GM12878 (cell line): ENCODE measurements around the gene SLC25A46. TPM values are rescaled to one million over a fixed set of nuclear protein-coding genes. Genes with fewer than 3 reads are reported as not detected.

Source experiments
- ATAC-seq: fragments of 200-7000 bp; cut with Tn5 transposase; 3 replicates; pipeline ENCODE4 v1.9.1; 2020; ENCODE audit warnings: mild to moderate bottlenecking, moderate library complexity
- BruUV-seq: library from RNA; stranded (reverse); fragments of 400-500 nt; replicated peaks from 2 replicates; lab custom pipeline; 2021; lab: Mats Ljungman, UMichigan
- CTCF ChIA-PET: fragments of 300-600 bp; sonication (Branson Sonifier 250); formaldehyde crosslinking; extraction: SDS; loops from one replicate; lab custom pipeline; 2021; ENCODE audit warnings: inconsistent platforms; lab: Yijun Ruan, JAX
- POLR2A ChIA-PET: fragments of 350-600 bp; formaldehyde crosslinking; extraction: SDS; loops from one replicate; lab custom pipeline; 2021; ENCODE audit warnings: inconsistent platforms; lab: Charles Lee
- RAD21 ChIA-PET: fragments of 300-600 bp; sonication (Branson Sonifier 250); formaldehyde crosslinking; loops from one replicate; lab custom pipeline; 2023; ENCODE audit warnings: antibody characterized with exemption; ENCODE audit not compliant: unreplicated experiment; lab: Charles Lee
- SMC1A ChIA-PET: fragments of 300-600 bp; sonication (Branson Sonifier 250); formaldehyde crosslinking; loops from one replicate; lab custom pipeline; 2023; ENCODE audit not compliant: unreplicated experiment, uncharacterized antibody; lab: Charles Lee
- DNase-seq: peaks from one replicate; pipeline ENCODE4 v3.0.0-alpha.2; 2011; ENCODE audit warnings: low read depth, low spot score
- FAIRE-seq: peaks from 3 replicates; lab custom pipeline; 2011; peaks lifted over from hg19 to GRCh38; lab: Jason Lieb, UNC
- H2AFZ ChIP-seq: 2 replicates; pipeline ENCODE4 v1.6.0; 2011; ENCODE audit warnings: low read depth, low read length, control low read depth; ENCODE audit not compliant: control insufficient read depth
- H3K27ac ChIP-seq: 2 replicates; pipeline ENCODE4 v1.5.1; 2011; ENCODE audit warnings: control low read depth; ENCODE audit not compliant: control insufficient read depth, insufficient read depth
- H3K27me3 ChIP-seq, 2 experiments: replicated peaks in 1 of 2; 2 replicates each; pipeline versions ENCODE4 v1.6.0 to v1.6.1; 2011; ENCODE audit warnings: low read length in 1 of 2; ENCODE audit not compliant: control insufficient read depth in 2 of 2, insufficient read depth in 2 of 2
- H3K36me3 ChIP-seq, 2 experiments: 2 replicates each; pipeline ENCODE4 v1.5.1; 2011; ENCODE audit warnings: low read length in 1 of 2; ENCODE audit not compliant: control insufficient read depth in 2 of 2, insufficient read depth in 2 of 2
- H3K4me1 ChIP-seq: 2 replicates; pipeline ENCODE4 v1.6.1; 2011; ENCODE audit warnings: mild to moderate bottlenecking, low read length, moderate library complexity, mixed read lengths; ENCODE audit not compliant: control insufficient read depth, insufficient read depth
- H3K4me2 ChIP-seq: 2 replicates; pipeline ENCODE4 v1.6.0; 2011; ENCODE audit warnings: control low read depth; ENCODE audit not compliant: control insufficient read depth, insufficient read depth
- H3K4me3 ChIP-seq: fragments of 200-600 bp; sonication (generic); 2 replicates; pipeline ENCODE4 v1.5.1; 2016
- H3K79me2 ChIP-seq: 2 replicates; pipeline ENCODE4 v1.6.0; 2011; ENCODE audit warnings: low read length; ENCODE audit not compliant: control insufficient read depth, insufficient read depth
- H3K9ac ChIP-seq: 2 replicates; pipeline ENCODE4 v1.8.0; 2011; ENCODE audit warnings: low read length, control low read depth, mixed read lengths; ENCODE audit not compliant: control insufficient read depth, insufficient read depth
- H3K9me3 ChIP-seq: replicated peaks from 3 replicates; pipeline ENCODE4 v1.5.1; 2011; ENCODE audit warnings: mild to moderate bottlenecking, low read length; ENCODE audit not compliant: control insufficient read depth, insufficient read depth
- H4K20me1 ChIP-seq: 2 replicates; pipeline ENCODE4 v1.6.0; 2011; ENCODE audit not compliant: control insufficient read depth, insufficient read depth
- CREB1 ChIP-seq: IDR thresholded peaks from 2 replicates; pipeline ENCODE4 v1.6.1; 2012; ENCODE audit warnings: low read depth, mild to moderate bottlenecking, inconsistent platforms
- EED ChIP-seq: sonication (generic); IDR thresholded peaks from 2 replicates; pipeline ENCODE4 v1.6.1; 2016; ENCODE audit warnings: antibody characterized with exemption, low read depth
- EGR1 ChIP-seq, 2 experiments: IDR thresholded peaks; 1 replicate in 1 of 2; 2 replicates in 1 of 2; pipeline ENCODE4 v1.6.1; 2011 to 2012; ENCODE audit warnings: low read depth in 2 of 2, low read length in 2 of 2, borderline replicate concordance in 1 of 2, mild to moderate bottlenecking in 1 of 2, moderate library complexity in 1 of 2
- FOXK2 ChIP-seq: fragments of 450-650 bp; IDR thresholded peaks from 2 replicates; pipeline ENCODE4 v1.6.1; 2017; ENCODE audit warnings: mild to moderate bottlenecking, moderate library complexity
- HDAC2 ChIP-seq: fragments of 200-600 bp; sonication (generic); IDR thresholded peaks from 2 replicates; pipeline ENCODE4 v1.6.1; 2017
- IRF5 ChIP-seq: fragments of 450-650 bp; IDR thresholded peaks from 2 replicates; pipeline ENCODE4 v1.6.1; 2017; ENCODE audit warnings: borderline replicate concordance
- KAT2A ChIP-seq: conservative IDR thresholded peaks from 2 replicates; pipeline ENCODE4 v1.6.1; 2011; ENCODE audit warnings: low read depth, low read length; ENCODE audit not compliant: control insufficient read depth
- MEF2A ChIP-seq: IDR thresholded peaks from 2 replicates; pipeline ENCODE4 v1.6.1; 2011; ENCODE audit warnings: low read depth, mild to moderate bottlenecking, low read length, moderate library complexity; ENCODE audit not compliant: insufficient read depth
- NFYA ChIP-seq: IDR thresholded peaks from 2 replicates; pipeline ENCODE4 v1.6.1; 2011; ENCODE audit warnings: low read depth, mild to moderate bottlenecking, low read length, improper control_type of control experiment, borderline replicate concordance
- POLR2AphosphoS2 ChIP-seq: IDR thresholded peaks from 2 replicates; pipeline ENCODE4 v1.6.1; 2011; ENCODE audit warnings: low read depth, mild to moderate bottlenecking, low read length, improper control_type of control experiment, moderate library complexity
- SMC3 ChIP-seq: IDR thresholded peaks from 2 replicates; pipeline ENCODE4 v1.6.1; 2011; ENCODE audit warnings: low read length, improper control_type of control experiment, borderline replicate concordance
- WRNIP1 ChIP-seq: IDR thresholded peaks from 2 replicates; pipeline ENCODE4 v1.6.1; 2011; ENCODE audit warnings: low read depth, low read length, improper control_type of control experiment, borderline replicate concordance
- ZNF24 ChIP-seq: fragments of 450-650 bp; IDR thresholded peaks from 2 replicates; pipeline ENCODE4 v1.6.1; 2017; ENCODE audit warnings: antibody characterized with exemption, mild to moderate bottlenecking
- WGBS: methylation state at CpG from one replicate; pipeline ENCODE4 v1.1.6; 2016; ENCODE audit warnings: low lambda C conversion rate; ENCODE audit not compliant: insufficient replicate concordance, insufficient coverage; ENCODE audit errors: missing lambda C conversion rate; 5-methylcytosine and 5-hydroxymethylcytosine counted together
- in situ Hi-C: fragments of 300-500 bp; cut with MboI; formaldehyde crosslinking; loops from 9 replicates; pipeline ENCODE4 v1.14.3; 2018; ENCODE audit warnings: mixed read lengths
- intact Hi-C: fragments of 100-400 bp; cut with micrococcal nuclease; formaldehyde crosslinking; loops from one replicate; pipeline ENCODE4 v1.14.2; 2022; ENCODE audit not compliant: unreplicated experiment
- polyA plus RNA-seq, 11 experiments: library from polyadenylated mRNA; depleted of rRNA in 4 of 11; unstranded in 6 of 11; stranded (reverse) in 5 of 11; fragments of >200 nt; fragmentation: Nextera tagmentation in 4 of 11; fragmentation: Illumina TruSeq in 1 of 11; extraction: Ambion mirVana in 4 of 11; extraction: Trizol in 1 of 11; gene quantifications; 1 replicate in 1 of 11; 2 replicates in 10 of 11; pipeline versions ENCODE4 v1.2.1 to v1.2.3, GENCODE V29; 2011 to 2016; ENCODE audit warnings: inconsistent platforms in 2 of 11, missing spikeins in 2 of 11, low read depth in 1 of 11
- total RNA-seq, 4 experiments: library from RNA; depleted of rRNA in 3 of 4; stranded (reverse); fragments of >200 nt in 3 of 4; fragmentation: Illumina TruSeq in 1 of 4; extraction: Trizol in 1 of 4; gene quantifications; 2 replicates each; pipeline versions ENCODE4 v1.2.1 to v1.2.3, GENCODE V29; 2013 to 2021

The SLC25A46 gene
- total and polyA plus RNA-seq, 10 of the 15 experiments (the other 5 are each of a cell fraction or from before 2014, with no cell fraction given): 18.0 to 89.6 (median 68.2) TPM

DNA sequence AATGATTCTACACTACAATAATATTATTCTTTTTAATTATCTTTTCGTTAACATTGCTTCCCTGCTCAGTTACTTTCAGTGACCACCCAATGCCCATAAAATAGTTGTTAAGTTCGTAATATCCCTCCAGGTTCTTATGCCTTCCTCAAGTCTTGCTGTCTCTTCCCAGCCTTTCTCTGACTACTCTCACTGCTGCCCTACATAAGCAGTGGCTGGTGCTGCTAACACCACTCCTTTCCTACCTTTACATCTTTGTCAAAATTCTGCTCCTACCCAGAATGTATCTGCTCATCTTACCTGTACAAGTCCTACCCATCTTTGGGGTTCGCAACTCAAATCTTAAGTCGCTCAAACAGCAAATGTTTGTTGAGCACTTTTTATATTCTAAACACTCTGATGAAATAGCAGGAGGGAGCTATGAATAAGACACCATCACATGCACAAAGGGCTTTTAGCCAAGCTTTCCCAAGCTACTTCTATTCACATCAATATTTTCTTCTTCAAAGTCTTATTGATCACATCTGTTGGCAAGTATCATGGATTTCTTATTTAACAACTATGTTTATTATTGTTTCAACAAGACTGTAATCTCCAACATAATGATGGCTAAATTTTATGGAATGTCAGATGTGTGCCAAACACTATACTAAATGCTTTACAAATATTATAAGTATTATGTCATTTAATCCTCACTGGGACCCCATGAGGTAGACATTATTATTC lies 29.5 kb downstream of the SLC25A46 start:
- intact Hi-C loops (no loop called here), in situ Hi-C loops (no loop called here)
- CTCF ChIA-PET: interaction anchor here (0.7 to 1.8 kb wide), 3 partner anchors 10 to 230 kb away, joined by 3 to 4 read pairs (median 4); no protein-coding TSS in a partner anchor
- Histone ChIP-seq H3K9ac (no peak overlapping the region), H4K20me1 (no peaks in the 10 kb centered on the region), H3K27ac (no peak overlapping the region), H3K36me3 (no peaks in the 10 kb centered on the region), H3K27me3 (no peaks in the 10 kb centered on the region), H2AFZ (no peak overlapping the region), H3K79me2 (no peaks in the 10 kb centered on the region), H3K4me1 (no peaks in the 10 kb centered on the region), H3K4me3 (no peak overlapping the region), H3K4me2 (no peak overlapping the region), H3K9me3 (no peaks in the 10 kb centered on the region)
- SMC1A ChIA-PET: interaction anchor here (1.5 kb wide), 1 partner anchor 12 kb away, joined by 4 read pairs; no protein-coding TSS in a partner anchor
- WGBS: 70% methylated on average over 4 of the region's 4 CpGs
- DNase-seq (no peak), ATAC-seq (no peak), FAIRE-seq (no peak)
- RAD21 ChIA-PET: interaction anchor here (1.4 kb wide), 1 partner anchor 12 kb away, joined by 4 read pairs; no protein-coding TSS in a partner anchor
- POLR2A ChIA-PET: no interaction called here
- no TSS peak for BruUV-seq
- no peak for TF ChIP-seq IRF5
- TF ChIP-seq EED: no peak
- TF ChIP-seq MEF2A: no peak
- no peak for TF ChIP-seq HDAC2
- no peak for TF ChIP-seq POLR2AphosphoS2
- no peak for TF ChIP-seq KAT2A
- TF ChIP-seq CREB1: no peak
- TF ChIP-seq WRNIP1: no peak
- TF ChIP-seq ZNF24: no peak
- TF ChIP-seq NFYA: no peak
- no peak for TF ChIP-seq FOXK2
- no peak for TF ChIP-seq SMC3
- TF ChIP-seq EGR1 (IDR thresholded peaks at IDR 0.05; ENCODE audit: borderline replicate concordance in 1 of 2, low read depth in 2 of 2, low read length in 2 of 2): no peak
